H1 (cell line): ENCODE measurements around the gene GPC6. TPM values are rescaled to one million over a fixed set of nuclear protein-coding genes. Genes with fewer than 3 reads are reported as not detected.
"Not testable (repeated sequence)": the region's sequence is repeated elsewhere in the genome, so short reads cannot be mapped to it uniquely, and the experiment has no call there.

ENCODE experiments used
- CTCF ChIA-PET: fragments of 300-600 bp; sonication (Branson Sonifier 250); formaldehyde crosslinking; loops from one replicate; lab custom pipeline; 2021; ENCODE audit not compliant: partially characterized antibody; lab: Charles Lee
- POLR2A ChIA-PET: fragments of 300-600 bp; sonication (Branson Sonifier 250); formaldehyde crosslinking; loops from one replicate; lab custom pipeline; 2021; ENCODE audit warnings: inconsistent platforms; ENCODE audit not compliant: partially characterized antibody; lab: Charles Lee
- DNase-seq, 2 experiments: peaks; one replicate each; pipeline versions ENCODE4 v3.0.0 to v3.0.0-alpha.2; 2010 to 2022; ENCODE audit warnings: low spot score in 2 of 2, low read depth in 1 of 2, mixed read lengths in 1 of 2
- FAIRE-seq: peaks from 2 replicates; lab custom pipeline; 2011; peaks lifted over from hg19 to GRCh38; lab: Jason Lieb, UNC
- H2AFZ ChIP-seq: 2 replicates; pipeline ENCODE4 v1.8.1; 2012; ENCODE audit warnings: low read length, inconsistent platforms
- H2AK5ac ChIP-seq: 2 replicates; pipeline ENCODE4 v1.6.1; 2013; ENCODE audit warnings: low read depth, low read length
- H2BK120ac ChIP-seq: replicated peaks from 2 replicates; pipeline ENCODE3; 2013; ENCODE audit warnings: low read depth, low read length, inconsistent platforms
- H2BK12ac ChIP-seq: 2 replicates; pipeline ENCODE4 v1.6.1; 2013; ENCODE audit warnings: low read depth, low read length
- H2BK15ac ChIP-seq: 2 replicates; pipeline ENCODE4 v1.6.1; 2013; ENCODE audit warnings: low read length
- H2BK20ac ChIP-seq: 2 replicates; pipeline ENCODE4 v1.6.1; 2013; ENCODE audit warnings: low read length
- H2BK5ac ChIP-seq: 2 replicates; pipeline ENCODE4 v1.6.1; 2013; ENCODE audit warnings: low read depth, low read length
- H3K14ac ChIP-seq: 2 replicates; pipeline ENCODE4 v1.6.1; 2013; ENCODE audit warnings: inconsistent platforms; ENCODE audit not compliant: insufficient read length
- H3K18ac ChIP-seq: 2 replicates; pipeline ENCODE4 v1.6.1; 2013; ENCODE audit warnings: low read length; ENCODE audit errors: extremely low read depth
- H3K23ac ChIP-seq: 2 replicates; pipeline ENCODE4 v1.6.1; 2013; ENCODE audit warnings: inconsistent platforms; ENCODE audit not compliant: insufficient read length
- H3K23me2 ChIP-seq: 2 replicates; pipeline ENCODE4 v1.6.1; 2013; ENCODE audit warnings: low read depth, low read length
- H3K27ac ChIP-seq: 2 replicates; pipeline ENCODE4 v1.6.1; 2011; ENCODE audit warnings: low read depth, low read length, inconsistent platforms
- H3K27me3 ChIP-seq, 4 experiments: replicated peaks in 1 of 4; 1 replicate in 1 of 4; 2 replicates in 3 of 4; pipeline versions ENCODE4 v1.6.1 to v1.8.1; 2011 to 2013; ENCODE audit warnings: low read length in 3 of 4, mild to moderate bottlenecking in 3 of 4, inconsistent platforms in 2 of 4, mixed read lengths in 2 of 4, moderate library complexity in 1 of 4; ENCODE audit not compliant: control insufficient read depth in 3 of 4, insufficient read depth in 3 of 4; ENCODE audit errors: extremely low read depth in 1 of 4
- H3K36me3 ChIP-seq, 4 experiments: 2 replicates each; pipeline versions ENCODE4 v1.6.1 to v1.8.1; 2011 to 2013; ENCODE audit warnings: mild to moderate bottlenecking in 4 of 4, low read length in 3 of 4, moderate library complexity in 2 of 4, control low read depth in 1 of 4, inconsistent platforms in 1 of 4; ENCODE audit not compliant: insufficient read depth in 4 of 4, control insufficient read depth in 2 of 4
- H3K4ac ChIP-seq: replicated peaks from 2 replicates; pipeline ENCODE3; 2013; ENCODE audit warnings: low read length, low read depth, mixed read lengths, inconsistent platforms; ENCODE audit not compliant: insufficient read length
- H3K4me1 ChIP-seq, 4 experiments: replicated peaks in 1 of 4; 1 replicate in 1 of 4; 2 replicates in 3 of 4; pipeline versions ENCODE4 v1.6.1 to v1.8.1; 2011 to 2013; ENCODE audit warnings: low read length in 3 of 4, inconsistent platforms in 2 of 4, mixed read lengths in 1 of 4; ENCODE audit not compliant: insufficient read depth in 4 of 4, control insufficient read depth in 3 of 4
- H3K4me2 ChIP-seq, 2 experiments: 2 replicates each; pipeline versions ENCODE4 v1.6.1 to v1.8.1; 2011 to 2013; ENCODE audit warnings: low read depth in 2 of 2, low read length in 2 of 2, control low read depth in 1 of 2, inconsistent platforms in 1 of 2, mild to moderate bottlenecking in 1 of 2; ENCODE audit not compliant: insufficient read depth in 1 of 2
- H3K4me3 ChIP-seq, 4 experiments: fragments of 200-600, 300-600 bp in 1 of 4; sonication (generic), shearing (Covaris generic), sonication (Bioruptor Twin) in 1 of 4; 2 replicates each; pipeline versions ENCODE4 v1.5.1 to v1.8.1; 2011 to 2016; ENCODE audit warnings: low read length in 4 of 4, low read depth in 3 of 4, control low read depth in 2 of 4, inconsistent platforms in 2 of 4, mild to moderate bottlenecking in 2 of 4, mixed read lengths in 1 of 4, moderate library complexity in 1 of 4; ENCODE audit not compliant: insufficient read depth in 2 of 4; ENCODE audit errors: extremely low read depth in 1 of 4
- H3K56ac ChIP-seq: replicated peaks from 2 replicates; pipeline ENCODE3; 2013; ENCODE audit warnings: low read depth, mild to moderate bottlenecking, mixed read lengths, low read length, inconsistent platforms; ENCODE audit not compliant: insufficient read length
- H3K79me1 ChIP-seq: 2 replicates; pipeline ENCODE4 v1.6.1; 2013; ENCODE audit warnings: low read depth, low read length, control low read depth
- H3K79me2 ChIP-seq, 2 experiments: 2 replicates each; pipeline versions ENCODE4 v1.6.1 to v1.8.1; 2012 to 2013; ENCODE audit warnings: low read length in 2 of 2, mild to moderate bottlenecking in 2 of 2, inconsistent platforms in 1 of 2; ENCODE audit not compliant: insufficient read depth in 2 of 2, control insufficient read depth in 1 of 2
- H3K9ac ChIP-seq, 4 experiments: replicated peaks in 1 of 4; 1 replicate in 1 of 4; 2 replicates in 3 of 4; pipeline versions ENCODE4 v1.6.1 to v1.8.1; 2011 to 2013; ENCODE audit warnings: low read depth in 3 of 4, low read length in 3 of 4, control low read depth in 2 of 4, mild to moderate bottlenecking in 2 of 4, moderate library complexity in 2 of 4, inconsistent platforms in 1 of 4; ENCODE audit errors: extremely low read depth in 1 of 4
- H3K9me3 ChIP-seq, 2 experiments: 2 replicates each; pipeline versions ENCODE4 v1.6.1 to v1.8.1; 2012 to 2013; ENCODE audit warnings: mild to moderate bottlenecking in 2 of 2, moderate library complexity in 2 of 2, control low read depth in 1 of 2, inconsistent platforms in 1 of 2, low read depth in 1 of 2, low read length in 1 of 2, mixed read lengths in 1 of 2; ENCODE audit not compliant: insufficient read depth in 2 of 2
- H4K20me1 ChIP-seq, 2 experiments: replicated peaks in 1 of 2; 2 replicates each; pipeline versions ENCODE3 to v1.8.1; 2011 to 2013; ENCODE audit warnings: inconsistent platforms in 2 of 2, low read length in 2 of 2, mild to moderate bottlenecking in 1 of 2; ENCODE audit not compliant: insufficient read depth in 2 of 2, control insufficient read depth in 1 of 2
- H4K5ac ChIP-seq: 2 replicates; pipeline ENCODE4 v1.6.1; 2013; ENCODE audit warnings: low read length, low read depth, mixed read lengths, inconsistent platforms; ENCODE audit not compliant: insufficient read length
- H4K8ac ChIP-seq: 2 replicates; pipeline ENCODE4 v1.8.0; 2013; ENCODE audit warnings: mild to moderate bottlenecking, moderate library complexity, low read length, inconsistent platforms; ENCODE audit not compliant: insufficient read depth; ENCODE audit errors: extremely low read depth
- H4K91ac ChIP-seq: replicated peaks from 2 replicates; pipeline ENCODE3; 2013; ENCODE audit warnings: low read length, mixed read lengths, inconsistent platforms; ENCODE audit not compliant: insufficient read length
- KDM1A ChIP-seq: fragments of 200-600, 300-600 bp; sonication (generic); IDR thresholded peaks from 2 replicates; pipeline ENCODE4 v1.7.1; 2016; ENCODE audit warnings: mild to moderate bottlenecking, low read length, borderline replicate concordance
- WGBS, 2 experiments: shearing (Covaris generic) in 1 of 2; methylation state at CpG; one replicate each; pipeline versions ENCODE4 v1.1.6 to v1.1.7; 2013 to 2015; ENCODE audit warnings: low lambda C conversion rate in 2 of 2, mixed read lengths in 2 of 2, inconsistent platforms in 1 of 2, low coverage in 1 of 2, missing lambda C conversion rate in 1 of 2; ENCODE audit not compliant: insufficient replicate concordance in 2 of 2, insufficient coverage in 1 of 2, insufficient read length in 1 of 2; ENCODE audit errors: extremely low coverage in 1 of 2, missing lambda C conversion rate in 1 of 2; 5-methylcytosine and 5-hydroxymethylcytosine counted together
- polyA plus RNA-seq, 7 experiments: library from polyadenylated mRNA; depleted of rRNA in 3 of 7; stranded (reverse) in 5 of 7; unstranded in 2 of 7; fragments of >200 nt in 5 of 7; fragments of 200-250 nt in 2 of 7; gene quantifications; 1 replicate in 5 of 7; 2 replicates in 1 of 7; 4 replicates in 1 of 7; pipeline versions ENCODE4 v1.2.1 to v1.2.3, GENCODE V29; 2011 to 2013; ENCODE audit warnings: missing spikeins in 2 of 7, mixed read lengths in 2 of 7
- total RNA-seq: library from RNA; stranded (reverse); fragmentation: NEBNext Ultra II Directional; extraction: Animal tissue kit (Norgen Biotek cat#: 25700); gene quantifications from 2 replicates; pipeline ENCODE4 v1.2.1, GENCODE V29; 2021
- TF ChIP-seq, protein P1 (sequence below): IDR thresholded peaks from 2 replicates; pipeline ENCODE4 v1.6.1; 2012; ENCODE audit warnings: inconsistent platforms

Gene GPC6
- total and polyA plus RNA-seq, 2 of the 8 experiments (the other 6 are each of a cell fraction or from before 2014, with no cell fraction given): 5.4 to 12.0 TPM

DNA sequence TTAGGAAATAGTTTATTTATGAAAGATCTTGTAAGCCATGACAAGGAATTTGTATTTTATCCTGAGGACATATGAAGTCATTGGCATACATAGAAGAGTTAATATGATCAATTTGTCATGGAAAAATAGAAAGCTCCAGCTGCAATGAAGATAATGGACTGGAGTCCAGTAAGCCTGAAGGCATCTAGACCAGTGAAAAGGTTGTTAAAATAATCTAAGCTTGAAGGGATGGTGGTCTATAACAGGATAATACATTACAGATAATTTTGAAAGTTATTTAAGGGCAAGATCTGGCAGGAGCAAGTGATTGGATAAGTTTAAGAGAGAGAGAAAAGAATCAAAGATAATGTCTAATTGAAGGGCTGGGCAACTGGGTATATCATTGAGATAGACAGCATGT lies 224.2 kb downstream of the GPC6 start (continued):
- TF ChIP-seq KDM1A: no peak
- TF ChIP-seq, protein P1, sequence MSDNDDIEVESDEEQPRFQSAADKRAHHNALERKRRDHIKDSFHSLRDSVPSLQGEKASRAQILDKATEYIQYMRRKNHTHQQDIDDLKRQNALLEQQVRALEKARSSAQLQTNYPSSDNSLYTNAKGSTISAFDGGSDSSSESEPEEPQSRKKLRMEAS: no peak

DNA sequence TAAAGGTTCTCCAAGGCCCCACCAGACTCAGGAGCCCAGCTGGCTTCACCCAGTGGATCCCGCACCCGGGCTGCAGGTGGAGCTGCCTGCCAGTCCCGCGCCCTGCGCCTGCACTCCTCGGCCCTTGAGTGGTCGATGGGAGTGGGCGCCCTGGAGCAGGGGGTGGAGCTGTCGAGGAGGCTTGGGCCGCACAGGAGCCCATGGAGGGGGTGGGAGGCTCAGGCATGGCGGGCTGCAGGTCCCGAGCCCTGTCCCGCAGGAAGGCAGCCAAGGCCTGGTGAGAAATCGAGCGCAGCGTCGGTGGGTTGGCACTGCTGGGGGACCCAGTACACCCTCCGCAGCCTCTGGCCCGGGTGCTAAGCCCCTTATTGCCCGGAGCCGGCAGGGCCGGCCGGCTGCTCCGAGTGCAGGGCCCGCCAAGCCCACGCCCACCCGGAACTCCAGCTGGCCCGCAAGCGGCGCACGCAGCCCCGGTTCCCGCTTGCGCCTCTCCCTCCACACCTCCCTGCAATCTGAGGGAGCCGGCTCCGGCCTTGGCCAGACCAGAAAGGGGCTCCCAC lies 228.1 kb downstream of the GPC6 start:
- POLR2A ChIA-PET, FAIRE-seq, H3K18ac ChIP-seq, H4K5ac ChIP-seq, H4K20me1 ChIP-seq, H2BK20ac ChIP-seq, H3K23ac ChIP-seq, H3K23me2 ChIP-seq, H3K36me3 ChIP-seq, H3K79me1 ChIP-seq, H3K27me3 ChIP-seq, H2AK5ac ChIP-seq, H3K4me2 ChIP-seq, H3K4ac ChIP-seq, H3K9me3 ChIP-seq, H2BK120ac ChIP-seq, H3K79me2 ChIP-seq, H2BK12ac ChIP-seq, H3K4me3 ChIP-seq, H2BK5ac ChIP-seq, H3K4me1 ChIP-seq, H2BK15ac ChIP-seq, H3K27ac ChIP-seq, DNase-seq, H4K91ac ChIP-seq, H3K56ac ChIP-seq, H4K8ac ChIP-seq, H3K14ac ChIP-seq, H3K9ac ChIP-seq, H2AFZ ChIP-seq: not testable (repeated sequence)
- CTCF ChIA-PET: interaction anchor here (1.0 kb wide), 1 partner anchor 10 kb away, joined by 4 read pairs; no protein-coding TSS in a partner anchor
- 84% methylated on average over 14 of the region's 36 CpGs; no CpG with 5 or more reads in 1 of the 2 experiments for WGBS, 2 experiments
